Mucosa of descending colon (tissue), 3 donors: Measurements from ENCODE around the gene ACADVL. TPM values are rescaled to one million over a fixed set of nuclear protein-coding genes. Genes with fewer than 3 reads are reported as not detected.

ENCODE experiments used
- ATAC-seq: fragments of 200-7000 bp; cut with Tn5 transposase; one replicate; pipeline ENCODE4 v1.9.1; 2020; ENCODE audit warnings: mild to moderate bottlenecking, moderate library complexity
- DNase-seq, 3 donors: peaks; one replicate each; pipeline ENCODE4 v3.0.0-alpha.2; 2020
- H3K36me3 ChIP-seq: fragments of 200-600 bp; one replicate; pipeline ENCODE4 v1.8.0; 2021; ENCODE audit warnings: low read depth, mild to moderate bottlenecking
- H3K4me1 ChIP-seq: fragments of 200-600 bp; one replicate; pipeline ENCODE4 v1.8.0; 2021; ENCODE audit warnings: low read depth, mild to moderate bottlenecking
- H3K4me3 ChIP-seq: fragments of 200-600 bp; one replicate; pipeline ENCODE4 v1.8.0; 2021; ENCODE audit warnings: mild to moderate bottlenecking
- H3K9me3 ChIP-seq: fragments of 200-600 bp; one replicate; pipeline ENCODE4 v1.8.0; 2021; ENCODE audit warnings: mild to moderate bottlenecking
- intact Hi-C, 2 donors: fragments of 100-400 bp; cut with DNase I in 1 of 2; cut with micrococcal nuclease in 1 of 2; formaldehyde crosslinking; loops; one replicate each; pipeline versions ENCODE4 v1.11.0 to v1.11.1; 2022; cut with DNase I, micrococcal nuclease
- total RNA-seq, 3 donors: library from RNA; stranded (reverse); fragmentation: NEBNext Ultra II Directional in 2 of 3; extraction: Animal tissue kit (Norgen Biotek cat#: 25700) in 2 of 3; gene quantifications; one replicate each; pipeline versions ENCODE4 v1.2.1 to v1.2.4, GENCODE V29; 2021 to 2023
- TF ChIP-seq, protein P1 (sequence below): fragments of 200-600 bp; IDR thresholded peaks from one replicate; pipeline ENCODE4 v1.8.0; 2022; ENCODE audit warnings: antibody characterized with exemption, mild to moderate bottlenecking
- donor health status: DM: no; HTN: no; CAD: no; lungs with moderate emphysema.
- donor health status: DM: no; HTN: no; CAD: no.
- donor health status: DM: no; HTN: yes; CAD: no.

The ACADVL gene
- total RNA-seq, 3 donors from 2014 or later, result 729 to 1,007 (median 804) TPM

DNA sequence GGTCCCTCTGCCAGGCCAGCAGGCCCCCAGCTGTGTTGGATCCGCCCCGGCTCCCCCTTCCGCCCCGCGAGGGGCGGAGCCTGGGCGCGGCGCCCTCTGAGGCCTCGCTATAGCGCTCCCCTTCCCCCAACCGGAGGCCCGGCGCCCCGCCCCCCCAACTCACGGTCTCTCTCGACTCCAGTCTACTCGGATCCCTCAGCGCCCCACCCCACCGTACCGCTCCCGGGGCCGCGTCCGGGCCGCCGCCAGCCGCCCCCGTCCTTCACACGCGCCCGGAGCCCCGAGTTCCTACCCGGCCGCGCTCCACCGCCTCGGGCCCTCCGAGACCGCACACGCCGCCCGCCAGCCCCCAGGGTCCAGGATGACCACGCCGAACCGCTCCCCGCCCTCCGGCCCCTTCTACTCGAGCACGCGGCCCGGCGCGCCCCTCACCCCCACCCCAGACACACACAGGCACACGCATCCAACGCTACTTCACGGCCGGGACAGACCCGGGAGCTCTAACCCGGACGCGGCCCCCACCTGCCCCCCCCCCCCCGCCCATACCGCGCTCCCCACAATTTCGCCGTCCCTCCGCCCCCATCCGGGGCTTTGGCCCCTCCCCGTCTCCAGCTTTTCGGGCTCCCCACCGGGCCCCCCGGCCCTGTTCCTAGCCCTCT lies 18.2 kb downstream of the ACADVL start:
- TF ChIP-seq, protein P1, sequence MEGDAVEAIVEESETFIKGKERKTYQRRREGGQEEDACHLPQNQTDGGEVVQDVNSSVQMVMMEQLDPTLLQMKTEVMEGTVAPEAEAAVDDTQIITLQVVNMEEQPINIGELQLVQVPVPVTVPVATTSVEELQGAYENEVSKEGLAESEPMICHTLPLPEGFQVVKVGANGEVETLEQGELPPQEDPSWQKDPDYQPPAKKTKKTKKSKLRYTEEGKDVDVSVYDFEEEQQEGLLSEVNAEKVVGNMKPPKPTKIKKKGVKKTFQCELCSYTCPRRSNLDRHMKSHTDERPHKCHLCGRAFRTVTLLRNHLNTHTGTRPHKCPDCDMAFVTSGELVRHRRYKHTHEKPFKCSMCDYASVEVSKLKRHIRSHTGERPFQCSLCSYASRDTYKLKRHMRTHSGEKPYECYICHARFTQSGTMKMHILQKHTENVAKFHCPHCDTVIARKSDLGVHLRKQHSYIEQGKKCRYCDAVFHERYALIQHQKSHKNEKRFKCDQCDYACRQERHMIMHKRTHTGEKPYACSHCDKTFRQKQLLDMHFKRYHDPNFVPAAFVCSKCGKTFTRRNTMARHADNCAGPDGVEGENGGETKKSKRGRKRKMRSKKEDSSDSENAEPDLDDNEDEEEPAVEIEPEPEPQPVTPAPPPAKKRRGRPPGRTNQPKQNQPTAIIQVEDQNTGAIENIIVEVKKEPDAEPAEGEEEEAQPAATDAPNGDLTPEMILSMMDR, result no peak
- peak; percentile 31 for ATAC-seq
- H3K4me3 ChIP-seq, result peak overlapping the region; percentile 91
- H3K4me1 ChIP-seq, result peaks cover 39% of the 10 kb centered on the region
- DNase-seq, result peak; percentile 92 to 95 (median 92)
- H3K36me3 ChIP-seq, result peaks cover 3% of the 10 kb centered on the region
- no peaks in the 10 kb centered on the region for H3K9me3 ChIP-seq
- intact Hi-C loops, result no loop called here

DNA sequence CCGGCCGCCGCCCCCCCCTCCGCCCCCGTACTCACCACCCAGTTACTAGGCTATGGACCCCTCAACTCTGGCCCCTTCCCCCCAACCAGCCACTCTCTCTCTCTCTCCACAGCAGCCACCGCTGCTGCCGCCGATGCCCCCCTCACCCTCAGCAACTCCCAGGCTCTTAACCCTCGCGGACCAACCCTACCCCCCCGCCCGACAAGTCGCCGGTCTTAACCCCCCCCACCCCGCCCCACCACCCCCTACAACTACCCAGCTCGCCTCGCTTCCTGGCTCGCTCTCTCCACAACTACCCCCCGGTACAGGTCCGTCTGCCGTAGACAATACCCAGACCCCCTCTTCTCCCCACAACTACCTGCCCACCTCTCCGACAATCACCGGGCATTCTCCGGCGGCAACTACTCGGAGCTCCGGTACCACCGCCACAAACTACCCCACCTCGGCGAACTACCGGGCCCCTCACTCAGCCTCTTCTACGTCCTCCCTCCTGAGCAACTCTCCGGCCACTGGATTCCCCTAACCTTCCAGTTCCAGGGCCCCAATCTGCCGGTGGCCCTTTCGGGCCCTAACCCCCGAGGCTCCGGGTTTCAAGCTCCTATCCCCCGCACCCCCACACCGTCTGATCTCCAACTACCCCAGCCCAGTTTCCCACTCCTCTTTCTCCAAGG lies 18.8 kb downstream of the ACADVL start:
- intact Hi-C loops, result no loop called here
- H3K9me3 ChIP-seq, result no peaks in the 10 kb centered on the region
- H3K4me1 ChIP-seq, result peaks cover 35% of the 10 kb centered on the region
- DNase-seq (peak in 2 of 3 donors; percentile 66 to 73), ATAC-seq (no peak)
- TF ChIP-seq, protein P1, result no peak
- peak overlapping the region; percentile 91 for H3K4me3 ChIP-seq
- peaks cover 3% of the 10 kb centered on the region for H3K36me3 ChIP-seq

DNA sequence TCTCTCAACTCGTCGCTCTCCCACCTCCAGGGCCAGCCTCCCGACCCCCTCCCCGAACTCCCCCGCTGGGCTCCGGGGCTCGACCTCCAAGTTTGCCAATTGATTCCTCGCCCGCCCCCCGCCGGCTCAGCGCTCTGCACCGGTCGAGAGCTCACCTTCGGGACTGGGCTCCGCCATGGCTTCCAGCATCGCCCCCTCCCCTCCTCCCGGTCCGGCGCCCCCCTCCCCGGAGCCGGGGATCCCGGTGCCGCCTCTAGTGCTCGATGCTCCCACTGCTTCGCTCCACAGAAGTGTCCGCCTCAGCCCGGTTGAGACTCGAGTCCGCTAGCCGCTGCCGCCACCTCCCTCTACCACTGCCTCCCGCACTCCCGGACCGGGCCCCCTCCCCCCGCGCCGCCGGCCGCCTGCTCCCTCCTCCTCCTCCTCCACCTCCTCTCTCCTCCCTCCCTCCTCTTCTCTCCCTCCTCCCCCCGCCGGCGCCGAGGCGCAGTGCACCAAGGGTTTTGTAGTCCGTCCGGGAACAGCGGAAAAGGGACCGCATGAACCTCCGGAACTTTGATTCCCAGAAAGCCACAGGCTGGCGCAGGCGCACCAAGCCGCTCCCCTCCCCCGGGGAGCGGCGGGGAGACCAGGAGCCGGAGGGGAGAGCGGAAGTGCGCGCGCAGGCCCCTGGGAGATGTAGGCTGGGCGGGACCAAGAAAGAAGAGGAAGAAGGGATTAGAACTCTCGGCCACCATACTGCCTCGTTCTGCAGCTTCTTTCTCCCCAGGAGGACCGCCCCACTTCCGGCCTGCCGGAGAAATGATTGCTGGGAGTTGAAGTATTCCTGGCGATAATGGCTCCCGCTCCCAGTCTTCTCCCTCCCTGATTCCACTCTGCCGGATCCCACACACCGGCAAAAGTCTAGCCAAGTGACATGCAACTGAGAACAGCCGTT lies 19.6 kb downstream of the ACADVL start, which contains the start of gene PHF23:
Gene PHF23 (minus strand): TSS at position 367 of the 937 bp plus-strand sequence. CDS start 178 bp downstream, at position 189.
- Histone ChIP-seq H3K36me3 (peaks cover 3% of the 10 kb centered on the region), H3K4me1 (peaks cover 35% of the 10 kb centered on the region), H3K9me3 (no peaks in the 10 kb centered on the region), H3K4me3 (peak within 1 kb of the TSS; percentile 91)
- DNase-seq (peak; percentile 99 to 100 (median 99)), ATAC-seq (peak; percentile 73)
- intact Hi-C loops, result no loop called here
- TF ChIP-seq, protein P1, result no peak

DNA sequence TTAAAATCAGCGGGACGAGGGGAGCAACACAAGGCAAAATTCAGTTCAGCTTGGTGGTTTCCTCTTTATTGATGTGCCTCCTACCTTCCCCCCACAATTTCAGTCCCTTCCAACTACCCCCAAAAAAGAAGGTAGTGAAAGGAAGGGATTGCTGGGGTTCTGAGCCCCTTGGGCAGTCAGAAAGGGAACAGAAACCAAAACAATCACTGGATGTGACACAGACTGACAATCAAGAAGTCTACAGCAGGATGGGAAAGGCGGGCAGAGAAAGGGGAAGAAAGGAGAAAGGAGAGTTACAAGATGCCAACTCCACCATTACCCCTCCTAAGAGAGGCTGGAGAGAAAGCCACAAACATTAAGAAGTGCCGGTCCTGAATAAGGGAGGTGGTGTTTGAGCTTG lies 20.6 kb downstream of the ACADVL start:
- H3K36me3 ChIP-seq, result peaks cover 3% of the 10 kb centered on the region
- no peaks in the 10 kb centered on the region for H3K9me3 ChIP-seq
- no peak for ATAC-seq
- intact Hi-C loops, result no loop called here
- no peak overlapping the region for H3K4me3 ChIP-seq
- peaks cover 26% of the 10 kb centered on the region for H3K4me1 ChIP-seq
- TF ChIP-seq, protein P1, result no peak
- no peak for DNase-seq

DNA sequence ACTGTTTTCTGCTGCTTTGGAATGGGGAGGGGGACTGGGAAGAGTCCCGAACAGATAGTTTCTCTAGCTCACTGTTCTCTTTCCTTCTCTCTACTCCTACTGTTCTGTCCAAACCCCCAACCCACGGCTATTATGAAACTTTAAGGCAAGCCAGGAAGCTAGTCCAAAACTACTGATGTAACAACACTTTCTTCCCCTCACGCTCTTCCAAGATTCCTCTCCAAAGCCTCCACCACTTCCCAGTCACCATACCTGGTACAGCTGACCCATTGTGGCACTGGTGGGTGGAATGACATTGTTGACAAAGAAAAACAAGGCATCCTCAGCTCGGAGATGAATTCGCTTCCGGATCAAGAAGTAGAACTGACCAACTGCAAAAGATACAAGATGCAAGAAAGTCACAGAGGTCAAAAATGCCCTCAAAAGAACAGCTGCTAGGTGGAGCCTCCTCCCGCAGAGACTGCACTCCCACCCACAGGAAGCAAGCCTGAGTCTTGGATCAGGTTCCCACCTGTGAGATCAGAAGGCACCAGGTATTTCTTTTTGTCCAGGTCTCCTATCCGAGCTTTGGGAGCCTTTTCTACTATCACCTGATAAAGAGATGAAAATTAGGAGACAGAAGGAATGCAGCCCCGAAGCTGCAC lies 21.5 kb downstream of the ACADVL start:
- peaks cover 3% of the 10 kb centered on the region for H3K36me3 ChIP-seq
- no peaks in the 10 kb centered on the region for H3K9me3 ChIP-seq
- intact Hi-C loops, result no loop called here
- ATAC-seq (no peak), DNase-seq (no peak)
- TF ChIP-seq, protein P1, result no peak
- peaks cover 21% of the 10 kb centered on the region for H3K4me1 ChIP-seq
- H3K4me3 ChIP-seq, result peak overlapping the region; percentile 70
